Fibroblast of skin of right quadriceps (primary cell): ENCODE results near the gene MSX2.

Experiments
- DNase-seq: peaks from one replicate; pipeline ENCODE4 v3.0.0-alpha.2; 2013

The MSX2 gene

GRCh38 chr5:174719793-174720611 lies 4.4 kb upstream of the MSX2 start:
- no peak for DNase-seq

DNA sequence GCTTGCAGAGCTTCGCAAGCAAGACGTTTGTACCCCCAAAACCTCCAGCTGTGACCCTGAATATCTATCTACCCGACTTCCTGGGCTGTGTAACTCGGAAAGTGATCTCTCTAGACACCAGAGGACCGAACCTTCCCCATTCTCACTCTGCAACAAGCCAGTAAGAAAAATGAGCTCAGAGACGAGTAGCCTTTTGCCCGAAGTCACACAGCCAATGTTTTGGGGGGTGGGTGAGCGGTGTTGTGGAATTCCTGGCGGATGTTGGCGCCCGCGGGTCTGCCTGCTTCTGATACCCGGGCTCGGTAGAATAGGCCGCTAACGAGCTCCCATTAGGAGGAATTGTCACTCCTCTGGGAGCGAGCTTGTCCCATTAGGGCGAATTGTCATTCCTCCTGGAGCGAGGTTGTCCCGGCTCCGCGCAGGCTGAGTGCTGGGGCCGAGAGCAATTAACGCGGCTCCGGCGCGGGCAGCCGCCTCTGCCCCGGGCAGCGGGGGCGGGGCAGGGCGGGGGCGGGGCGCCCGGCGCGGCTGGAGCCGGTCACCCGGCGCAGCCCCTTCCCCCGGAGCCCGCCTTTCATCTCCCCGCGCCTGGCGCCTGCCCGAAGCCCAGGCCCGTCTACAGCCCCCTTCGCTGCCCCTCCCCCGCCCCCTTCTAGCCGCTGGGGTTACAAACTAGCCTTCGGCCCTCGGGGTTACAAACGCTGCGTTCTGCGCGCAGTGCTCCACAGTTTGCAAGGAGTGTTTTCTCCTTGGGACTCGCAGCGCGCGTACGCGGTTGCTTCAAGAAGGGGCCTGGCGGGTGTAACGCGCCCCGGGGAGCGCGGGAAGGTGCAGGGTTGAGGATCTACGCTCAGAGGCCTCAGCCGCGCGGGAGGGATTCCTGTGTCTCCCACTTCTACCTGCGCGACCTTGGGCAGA lies 3.5 kb upstream of the MSX2 start:
- no peak for DNase-seq

DNA sequence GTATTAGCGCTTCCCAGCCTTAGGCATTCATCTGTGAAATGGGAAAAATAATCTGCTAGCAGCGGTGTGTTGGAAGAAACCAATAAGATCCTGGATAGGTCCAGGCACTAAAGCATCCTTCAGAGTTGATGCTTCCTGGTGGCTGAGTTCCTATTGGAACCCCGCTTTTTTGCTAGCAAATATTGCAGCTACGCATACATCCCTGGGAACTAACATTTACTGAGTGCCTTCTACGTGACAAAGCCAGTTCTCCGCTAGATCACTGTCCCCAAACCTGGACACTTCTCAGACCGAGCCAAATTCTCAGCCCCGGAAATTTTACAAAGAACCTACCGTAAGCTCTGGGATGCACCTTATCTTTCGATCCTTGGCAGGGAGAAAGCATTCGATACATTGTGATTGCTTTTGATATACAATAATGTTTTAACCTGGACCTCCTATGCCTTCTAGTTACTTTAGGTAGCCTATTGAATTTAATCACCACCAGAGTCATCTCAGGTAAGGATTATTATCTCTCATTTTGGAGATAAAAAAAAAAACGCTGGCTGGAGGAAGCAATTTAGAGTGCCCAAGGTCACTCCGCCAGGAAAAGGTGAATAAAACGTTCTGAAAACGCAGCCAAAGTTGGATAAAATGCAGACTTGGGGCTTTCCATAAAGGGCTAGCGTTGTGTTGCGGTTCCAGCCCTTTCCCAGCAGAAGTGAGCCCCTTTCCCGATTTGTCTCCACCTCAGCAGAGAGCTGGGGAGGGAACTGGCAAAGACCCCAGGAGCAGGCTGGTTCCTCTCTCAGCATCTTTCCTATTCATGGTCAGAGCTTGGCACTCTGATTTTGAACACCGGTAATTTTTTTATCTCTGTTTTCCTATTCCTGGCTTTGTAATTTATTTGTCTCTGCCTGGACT lies 2.6 kb upstream of the MSX2 start:
- DNase-seq: no peak

- no peak for DNase-seq
Measured at GRCh38 chr5:174722500-174722899, 1.9 kb upstream of the MSX2 start.

DNA sequence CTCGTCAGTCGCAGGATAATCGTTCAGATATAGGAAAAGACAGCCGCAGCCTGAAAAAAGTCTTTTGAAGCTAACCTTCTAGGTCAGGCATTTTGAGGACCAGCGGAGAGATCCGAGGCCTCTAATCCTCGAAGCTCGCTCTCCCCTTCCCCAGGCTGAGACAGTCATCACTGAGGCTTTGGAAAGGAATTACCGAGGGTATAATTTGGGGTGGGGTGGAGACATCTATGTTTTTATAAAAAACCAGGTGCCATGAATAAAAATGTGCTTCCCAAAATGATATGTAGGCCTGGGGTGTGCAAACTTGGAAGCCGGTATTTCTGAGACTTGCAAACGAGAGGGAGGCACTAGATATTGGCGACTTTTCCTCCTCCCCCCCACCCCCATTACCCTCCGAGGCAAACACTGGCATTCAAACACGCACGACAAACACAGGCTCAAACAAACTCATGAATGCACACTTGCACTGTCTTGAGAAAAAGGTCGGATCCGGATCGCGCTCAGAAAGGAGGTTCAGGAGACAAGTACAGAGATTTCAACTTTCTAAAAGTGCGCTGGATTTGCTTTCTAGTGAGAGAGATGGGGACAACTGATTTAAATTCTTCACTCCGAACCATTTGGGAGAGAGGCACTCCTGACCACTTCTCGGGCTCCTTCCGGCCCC lies 935 bp upstream of the MSX2 start:
- no peak for DNase-seq

GRCh38 chr5:174723979-174724483 lies 351 bp upstream of the MSX2 start:
- DNase-seq: no peak

GRCh38 chr5:174725261-174725990 lies 1.0 kb downstream of the MSX2 start:
- no peak for DNase-seq

GRCh38 chr5:174725991-174726601 lies 1.7 kb downstream of the MSX2 start:
- DNase-seq: no peak

- no peak for DNase-seq
Measured at GRCh38 chr5:174726916-174727793, 2.8 kb downstream of the MSX2 start.

GRCh38 chr5:174727794-174728680 lies 3.7 kb downstream of the MSX2 start:
- no peak for DNase-seq

GRCh38 chr5:174729075-174729680 lies 4.8 kb downstream of the MSX2 start:
- DNase-seq: no peak

DNA sequence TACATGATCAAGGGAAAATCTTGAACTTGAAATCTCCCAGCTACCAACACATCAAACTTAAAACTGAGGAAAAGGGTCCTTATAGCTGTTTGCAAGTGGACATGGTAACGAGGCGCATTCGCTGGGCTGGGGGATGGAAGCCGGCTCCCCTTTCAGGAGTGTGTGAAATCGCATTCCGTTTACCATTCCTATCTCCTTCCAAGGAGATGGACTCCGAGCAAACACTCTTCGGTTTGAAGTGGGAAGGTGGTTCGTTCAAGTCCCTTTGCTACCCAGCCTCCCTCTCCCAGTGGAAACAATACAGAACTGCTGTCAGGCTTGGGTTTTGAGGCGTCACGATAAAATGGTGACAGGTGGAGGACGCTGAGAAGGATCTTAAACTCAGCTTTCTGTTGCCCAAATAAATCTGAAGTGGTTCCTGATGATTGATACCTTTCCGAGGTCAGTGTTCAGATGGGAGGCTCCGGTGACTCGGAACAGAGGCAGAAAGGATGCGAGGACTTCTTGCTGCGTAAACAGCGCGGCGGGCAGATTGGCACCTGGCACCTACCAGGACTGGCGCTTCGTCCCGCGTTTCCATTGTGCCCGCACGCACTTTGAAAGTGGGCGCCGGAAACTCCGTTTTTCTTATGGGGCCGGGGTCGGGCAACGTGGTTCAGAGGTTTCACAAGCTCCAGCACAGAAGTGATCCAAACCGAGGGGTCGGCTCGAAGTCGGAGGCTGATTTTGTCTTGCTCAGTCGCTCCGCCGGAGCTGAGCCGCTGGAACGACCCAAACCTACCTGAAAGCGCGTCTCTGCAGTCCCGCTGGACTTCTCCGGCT lies 7.0 kb downstream of the MSX2 start:
- DNase-seq: no peak

- no peak for DNase-seq
Measured at GRCh38 chr5:174732036-174733020, 7.9 kb downstream of the MSX2 start.

- DNase-seq: no peak
Measured at GRCh38 chr5:174733091-174733690, 8.8 kb downstream of the MSX2 start.

GRCh38 chr5:174733836-174734235 lies 9.5 kb downstream of the MSX2 start:
- no peak for DNase-seq
